HL-60 (cell line): ENCODE data around the gene LTN1.

Experiments used
- DNase-seq, 2 experiments: peaks; one replicate each; pipeline ENCODE4 v3.0.0-alpha.2; 2010 to 2020; ENCODE audit warnings: low read depth in 1 of 2, low spot score in 1 of 2
- H3K27ac ChIP-seq: fragments of 250-450 bp; sonication (Bioruptor Pico); replicated peaks from 2 replicates; pipeline ENCODE4 v1.5.1; 2020; ENCODE audit warnings: mild to moderate bottlenecking, moderate library complexity
- H3K27me3 ChIP-seq: fragments of 250-450 bp; sonication (Bioruptor Pico); 2 replicates; pipeline ENCODE4 v1.5.1; 2021; ENCODE audit warnings: mild to moderate bottlenecking, moderate library complexity; ENCODE audit not compliant: insufficient read depth, poor library complexity, severe bottlenecking
- H3K4me3 ChIP-seq: replicated peaks from 2 replicates; pipeline ENCODE4 v1.5.1; 2011; ENCODE audit warnings: mild to moderate bottlenecking, control low read depth, low read length; ENCODE audit not compliant: insufficient read depth
- GABPA ChIP-seq: IDR thresholded peaks from 2 replicates; pipeline ENCODE4 v1.6.1; 2012; ENCODE audit warnings: low read depth
- POLR2AphosphoS5 ChIP-seq: IDR thresholded peaks from 2 replicates; pipeline ENCODE4 v1.6.1; 2012; ENCODE audit warnings: low read depth
- SPI1 ChIP-seq: IDR thresholded peaks from 2 replicates; pipeline ENCODE4 v1.6.1; 2012; ENCODE audit warnings: low read depth, mild to moderate bottlenecking, borderline replicate concordance
- TF ChIP-seq, protein P1 (sequence below): IDR thresholded peaks from one replicate; pipeline ENCODE4 v1.5.1; 2011; ENCODE audit warnings: low read length, control low read depth, inconsistent platforms; ENCODE audit not compliant: insufficient read depth
- TF ChIP-seq, protein P2 (sequence below): IDR thresholded peaks from 2 replicates; pipeline ENCODE4 v1.6.1; 2012; ENCODE audit warnings: low read depth; ENCODE audit not compliant: insufficient replicate concordance

The LTN1 gene

GRCh38 chr21:28882345-28882744 lies 110.3 kb downstream of the LTN1 start:
- TF ChIP-seq SPI1 (no peak), POLR2AphosphoS5 (no peak), GABPA (no peak)
- TF ChIP-seq, protein P1, sequence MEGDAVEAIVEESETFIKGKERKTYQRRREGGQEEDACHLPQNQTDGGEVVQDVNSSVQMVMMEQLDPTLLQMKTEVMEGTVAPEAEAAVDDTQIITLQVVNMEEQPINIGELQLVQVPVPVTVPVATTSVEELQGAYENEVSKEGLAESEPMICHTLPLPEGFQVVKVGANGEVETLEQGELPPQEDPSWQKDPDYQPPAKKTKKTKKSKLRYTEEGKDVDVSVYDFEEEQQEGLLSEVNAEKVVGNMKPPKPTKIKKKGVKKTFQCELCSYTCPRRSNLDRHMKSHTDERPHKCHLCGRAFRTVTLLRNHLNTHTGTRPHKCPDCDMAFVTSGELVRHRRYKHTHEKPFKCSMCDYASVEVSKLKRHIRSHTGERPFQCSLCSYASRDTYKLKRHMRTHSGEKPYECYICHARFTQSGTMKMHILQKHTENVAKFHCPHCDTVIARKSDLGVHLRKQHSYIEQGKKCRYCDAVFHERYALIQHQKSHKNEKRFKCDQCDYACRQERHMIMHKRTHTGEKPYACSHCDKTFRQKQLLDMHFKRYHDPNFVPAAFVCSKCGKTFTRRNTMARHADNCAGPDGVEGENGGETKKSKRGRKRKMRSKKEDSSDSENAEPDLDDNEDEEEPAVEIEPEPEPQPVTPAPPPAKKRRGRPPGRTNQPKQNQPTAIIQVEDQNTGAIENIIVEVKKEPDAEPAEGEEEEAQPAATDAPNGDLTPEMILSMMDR = no peak
- TF ChIP-seq, protein P2, sequence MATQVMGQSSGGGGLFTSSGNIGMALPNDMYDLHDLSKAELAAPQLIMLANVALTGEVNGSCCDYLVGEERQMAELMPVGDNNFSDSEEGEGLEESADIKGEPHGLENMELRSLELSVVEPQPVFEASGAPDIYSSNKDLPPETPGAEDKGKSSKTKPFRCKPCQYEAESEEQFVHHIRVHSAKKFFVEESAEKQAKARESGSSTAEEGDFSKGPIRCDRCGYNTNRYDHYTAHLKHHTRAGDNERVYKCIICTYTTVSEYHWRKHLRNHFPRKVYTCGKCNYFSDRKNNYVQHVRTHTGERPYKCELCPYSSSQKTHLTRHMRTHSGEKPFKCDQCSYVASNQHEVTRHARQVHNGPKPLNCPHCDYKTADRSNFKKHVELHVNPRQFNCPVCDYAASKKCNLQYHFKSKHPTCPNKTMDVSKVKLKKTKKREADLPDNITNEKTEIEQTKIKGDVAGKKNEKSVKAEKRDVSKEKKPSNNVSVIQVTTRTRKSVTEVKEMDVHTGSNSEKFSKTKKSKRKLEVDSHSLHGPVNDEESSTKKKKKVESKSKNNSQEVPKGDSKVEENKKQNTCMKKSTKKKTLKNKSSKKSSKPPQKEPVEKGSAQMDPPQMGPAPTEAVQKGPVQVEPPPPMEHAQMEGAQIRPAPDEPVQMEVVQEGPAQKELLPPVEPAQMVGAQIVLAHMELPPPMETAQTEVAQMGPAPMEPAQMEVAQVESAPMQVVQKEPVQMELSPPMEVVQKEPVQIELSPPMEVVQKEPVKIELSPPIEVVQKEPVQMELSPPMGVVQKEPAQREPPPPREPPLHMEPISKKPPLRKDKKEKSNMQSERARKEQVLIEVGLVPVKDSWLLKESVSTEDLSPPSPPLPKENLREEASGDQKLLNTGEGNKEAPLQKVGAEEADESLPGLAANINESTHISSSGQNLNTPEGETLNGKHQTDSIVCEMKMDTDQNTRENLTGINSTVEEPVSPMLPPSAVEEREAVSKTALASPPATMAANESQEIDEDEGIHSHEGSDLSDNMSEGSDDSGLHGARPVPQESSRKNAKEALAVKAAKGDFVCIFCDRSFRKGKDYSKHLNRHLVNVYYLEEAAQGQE = no peak
- Histone ChIP-seq H3K27me3 (no peaks in the 10 kb centered on the region), H3K4me3 (no peak overlapping the region), H3K27ac (no peak overlapping the region)
- DNase-seq = no peak
